ENCODE measurements around the gene CCDC159.
A peak's percentile ranks its signal among the peaks of the same experiment; 100 is the strongest.
"Not testable (repeated sequence)": the region's sequence is repeated elsewhere in the genome, so short reads cannot be mapped to it uniquely, and the experiment has no call there.

The CCDC159 gene

GRCh38 chr19:11345122-11345803 is 1.1 kb upstream of the CCDC159 start:
- H3K36me3 ChIP-seq (ENCODE audit: insufficient read depth, low read length), result peaks cover 4% of the 10 kb centered on the region
- H3K4me1 ChIP-seq (ENCODE audit: insufficient read depth, low read length), result peaks cover 8% of the 10 kb centered on the region
- peaks cover 7% of the 10 kb centered on the region for H3K9me3 ChIP-seq (ENCODE audit: low read length)

GRCh38 chr19:11347546-11348039 is 1.3 kb downstream of the CCDC159 start:
- H3K36me3 ChIP-seq (ENCODE audit: insufficient read depth, low read length), result no peaks in the 10 kb centered on the region
- H3K9me3 ChIP-seq (ENCODE audit: low read length), result peaks cover 7% of the 10 kb centered on the region
- no peaks in the 10 kb centered on the region for H3K27me3 ChIP-seq (ENCODE audit: insufficient read depth, low read length)
- H3K4me1 ChIP-seq (ENCODE audit: insufficient read depth, low read length), result peaks cover 8% of the 10 kb centered on the region
- no peak overlapping the region for H3K4me3 ChIP-seq (ENCODE audit: low read length)
- H2AFZ ChIP-seq (ENCODE audit: low read depth, low read length), result no peak overlapping the region

More at GRCh38 chr19:11345122-11345803, 1.1 kb upstream of the CCDC159 start:
- Histone ChIP-seq H3K4me3 (ENCODE audit: low read length) (peak overlapping the region; percentile 68), H3K27me3 (ENCODE audit: insufficient read depth, low read length) (no peaks in the 10 kb centered on the region), H2AFZ (ENCODE audit: low read depth, low read length) (peak overlapping the region; percentile 27)

GRCh38 chr19:11349171-11349570 is 2.9 kb downstream of the CCDC159 start:
- Histone ChIP-seq H3K27me3 (ENCODE audit: insufficient read depth, low read length) (no peaks in the 10 kb centered on the region), H3K36me3 (ENCODE audit: insufficient read depth, low read length) (no peaks in the 10 kb centered on the region), H3K9me3 (ENCODE audit: low read length) (peaks cover 7% of the 10 kb centered on the region), H3K4me3 (ENCODE audit: low read length) (no peak overlapping the region), H2AFZ (ENCODE audit: low read depth, low read length) (no peak overlapping the region), H3K4me1 (ENCODE audit: insufficient read depth, low read length) (peaks cover 8% of the 10 kb centered on the region)

- not testable (repeated sequence) for H3K27me3 ChIP-seq (ENCODE audit: insufficient read depth, low read length); H3K9me3 ChIP-seq (ENCODE audit: low read length); H3K4me1 ChIP-seq (ENCODE audit: insufficient read depth, low read length); H2AFZ ChIP-seq (ENCODE audit: low read depth, low read length); H3K4me3 ChIP-seq (ENCODE audit: low read length); H3K36me3 ChIP-seq (ENCODE audit: insufficient read depth, low read length)
Measured at GRCh38 chr19:11354102-11354501, 7.8 kb downstream of the CCDC159 start.

- H3K27me3 ChIP-seq (ENCODE audit: insufficient read depth, low read length), result no peaks in the 10 kb centered on the region
- H2AFZ ChIP-seq (ENCODE audit: low read depth, low read length), result no peak within 1 kb of the TSS
- no peaks in the 10 kb centered on the region for H3K36me3 ChIP-seq (ENCODE audit: insufficient read depth, low read length)
- H3K4me1 ChIP-seq (ENCODE audit: insufficient read depth, low read length), result peaks cover 5% of the 10 kb centered on the region
- peak within 1 kb of the TSS; percentile 35 for H3K4me3 ChIP-seq (ENCODE audit: low read length)
- no peaks in the 10 kb centered on the region for H3K9me3 ChIP-seq (ENCODE audit: low read length)
Measured at GRCh38 chr19:11355160-11356073, 9.1 kb downstream of the CCDC159 start, which contains the start of gene PLPPR2. Gene PLPPR2, plus strand, starts transcription at chr19:11355432. Its CDS starts 2,242 bp downstream, at chr19:11357674.

GRCh38 chr19:11356074-11356397 is 9.7 kb downstream of the CCDC159 start:
- H3K4me1 ChIP-seq (ENCODE audit: insufficient read depth, low read length), result peaks cover 5% of the 10 kb centered on the region
- H3K9me3 ChIP-seq (ENCODE audit: low read length), result no peaks in the 10 kb centered on the region
- no peak overlapping the region for H2AFZ ChIP-seq (ENCODE audit: low read depth, low read length)
- no peaks in the 10 kb centered on the region for H3K27me3 ChIP-seq (ENCODE audit: insufficient read depth, low read length)
- H3K4me3 ChIP-seq (ENCODE audit: low read length), result peak overlapping the region; percentile 35
- H3K36me3 ChIP-seq (ENCODE audit: insufficient read depth, low read length), result peaks cover 2% of the 10 kb centered on the region

GRCh38 chr19:11356676-11357550 is 10.6 kb downstream of the CCDC159 start:
- Histone ChIP-seq H3K4me3 (ENCODE audit: low read length) (no peak overlapping the region), H3K4me1 (ENCODE audit: insufficient read depth, low read length) (peaks cover 5% of the 10 kb centered on the region), H3K9me3 (ENCODE audit: low read length) (no peaks in the 10 kb centered on the region), H2AFZ (ENCODE audit: low read depth, low read length) (no peak overlapping the region), H3K27me3 (ENCODE audit: insufficient read depth, low read length) (no peaks in the 10 kb centered on the region), H3K36me3 (ENCODE audit: insufficient read depth, low read length) (peaks cover 3% of the 10 kb centered on the region)

- Histone ChIP-seq H3K36me3 (ENCODE audit: insufficient read depth, low read length) (peaks cover 3% of the 10 kb centered on the region), H3K27me3 (ENCODE audit: insufficient read depth, low read length) (no peaks in the 10 kb centered on the region), H3K4me1 (ENCODE audit: insufficient read depth, low read length) (peaks cover 5% of the 10 kb centered on the region), H2AFZ (ENCODE audit: low read depth, low read length) (no peak overlapping the region), H3K4me3 (ENCODE audit: low read length) (no peak overlapping the region), H3K9me3 (ENCODE audit: low read length) (no peaks in the 10 kb centered on the region)
Measured at GRCh38 chr19:11359421-11359820, 13.1 kb downstream of the CCDC159 start.

- Histone ChIP-seq H3K4me3 (ENCODE audit: low read length) (no peak overlapping the region), H3K27me3 (ENCODE audit: insufficient read depth, low read length) (no peaks in the 10 kb centered on the region), H3K9me3 (ENCODE audit: low read length) (no peaks in the 10 kb centered on the region), H3K36me3 (ENCODE audit: insufficient read depth, low read length) (peaks cover 3% of the 10 kb centered on the region), H3K4me1 (ENCODE audit: insufficient read depth, low read length) (no peaks in the 10 kb centered on the region), H2AFZ (ENCODE audit: low read depth, low read length) (no peak overlapping the region)
Measured at GRCh38 chr19:11361037-11361770, 14.9 kb downstream of the CCDC159 start.

GRCh38 chr19:11361771-11362731 is 15.7 kb downstream of the CCDC159 start:
- Histone ChIP-seq H3K4me3 (ENCODE audit: low read length) (no peak overlapping the region), H3K36me3 (ENCODE audit: insufficient read depth, low read length) (peaks cover 3% of the 10 kb centered on the region), H3K9me3 (ENCODE audit: low read length) (no peaks in the 10 kb centered on the region), H3K27me3 (ENCODE audit: insufficient read depth, low read length) (no peaks in the 10 kb centered on the region), H2AFZ (ENCODE audit: low read depth, low read length) (no peak overlapping the region), H3K4me1 (ENCODE audit: insufficient read depth, low read length) (no peaks in the 10 kb centered on the region)

- H3K36me3 ChIP-seq (ENCODE audit: insufficient read depth, low read length), result peaks cover 3% of the 10 kb centered on the region
- H2AFZ ChIP-seq (ENCODE audit: low read depth, low read length), result no peak overlapping the region
- H3K4me1 ChIP-seq (ENCODE audit: insufficient read depth, low read length), result no peaks in the 10 kb centered on the region
- no peaks in the 10 kb centered on the region for H3K9me3 ChIP-seq (ENCODE audit: low read length)
- no peaks in the 10 kb centered on the region for H3K27me3 ChIP-seq (ENCODE audit: insufficient read depth, low read length)
- H3K4me3 ChIP-seq (ENCODE audit: low read length), result no peak overlapping the region
Measured at GRCh38 chr19:11363881-11364280, 17.6 kb downstream of the CCDC159 start.

All from neuron (in vitro differentiated cells).